Left lung (tissue), 10 donors: ENCODE data around the gene HSPBP1. TPM values are rescaled to one million over a fixed set of nuclear protein-coding genes. Genes with fewer than 3 reads are reported as not detected.

Experiments
- ATAC-seq: fragments of 200-7000 bp; cut with Tn5 transposase; one replicate; pipeline ENCODE4 v1.9.1; 2020; ENCODE audit warnings: moderate library complexity
- DNase-seq, 4 donors: peaks; one replicate each; pipeline ENCODE4 v3.0.0-alpha.2; 2013 to 2020
- H3K27ac ChIP-seq, 2 donors: fragments of 200-600 bp; sonication (generic) in 1 of 2; one replicate each; pipeline versions ENCODE4 v1.5.0 to v1.8.0; 2020 to 2021
- H3K27me3 ChIP-seq, 2 donors: fragments of 200-600 bp; sonication (generic) in 1 of 2; one replicate each; pipeline versions ENCODE4 v1.5.0 to v1.8.0; 2020 to 2021
- H3K36me3 ChIP-seq, 2 donors: fragments of 200-600 bp; sonication (generic) in 1 of 2; one replicate each; pipeline versions ENCODE4 v1.5.0 to v1.8.0; 2020 to 2021
- H3K4me1 ChIP-seq, 2 donors: fragments of 200-600 bp; one replicate each; pipeline ENCODE4 v1.8.0; 2021
- H3K4me3 ChIP-seq, 2 donors: fragments of 200-600 bp; sonication (generic) in 1 of 2; one replicate each; pipeline versions ENCODE4 v1.5.0 to v1.8.0; 2020 to 2021; ENCODE audit warnings: mild to moderate bottlenecking in 1 of 2
- H3K9me3 ChIP-seq, 2 donors: fragments of 200-600 bp; sonication (generic) in 1 of 2; one replicate each; pipeline versions ENCODE4 v1.5.0 to v1.8.0; 2020 to 2021
- intact Hi-C, 2 donors: fragments of 100-400 bp; cut with DNase I; formaldehyde crosslinking; loops; one replicate each; pipeline versions ENCODE4 v1.11.2 to v1.14.2; 2022
- polyA plus RNA-seq, 6 donors: library from polyadenylated mRNA; unstranded; fragments of 120-200 nt; gene quantifications; one replicate each; pipeline ENCODE4 v1.2.1, GENCODE V29; 2013; ENCODE audit not compliant: insufficient read length in 6 of 6
- total RNA-seq, 2 donors: library from RNA; stranded (reverse); fragmentation: NEBNext Ultra II Directional; extraction: Animal tissue kit (Norgen Biotek cat#: 25700); gene quantifications; one replicate each; pipeline ENCODE4 v1.2.1, GENCODE V29; 2021
- TF ChIP-seq, protein P1 (sequence below), 2 donors: fragments of 200-600 bp; sonication (generic) in 1 of 2; IDR thresholded peaks; one replicate each; pipeline versions ENCODE4 v1.5.0 to v1.8.0; 2021; ENCODE audit warnings: antibody characterized with exemption in 2 of 2
- donor health status: DM: no; HTN: yes; CAD: no.
- donor health status: DM: no; HTN: no; CAD: no.

HSPBP1 gene
- total and polyA plus RNA-seq, 8 donors = 23.7 to 38.4 (median 29.7) TPM

DNA sequence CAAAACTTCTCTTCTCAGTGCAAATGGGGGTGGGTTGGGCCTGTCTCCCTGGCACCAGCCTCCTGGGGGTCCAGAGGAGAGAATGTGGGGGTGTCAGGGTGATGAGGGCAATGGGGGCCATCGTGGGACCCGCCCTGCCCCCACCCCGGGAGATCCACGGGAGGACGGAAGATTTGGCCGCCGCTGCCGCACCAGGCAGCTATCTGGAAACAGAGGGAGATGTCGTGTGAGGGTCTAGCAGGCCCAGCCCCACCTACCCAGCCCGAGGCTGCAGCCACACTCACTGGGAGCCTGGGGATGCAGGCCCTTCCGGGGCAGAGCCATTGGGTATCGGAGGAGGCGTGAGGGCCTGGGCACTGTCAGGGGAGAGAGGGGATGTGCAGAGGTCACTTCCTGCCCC is 49.6 kb downstream of the HSPBP1 start:
- Histone ChIP-seq H3K27me3 (no peaks in the 10 kb centered on the region), H3K9me3 (no peaks in the 10 kb centered on the region), H3K4me3 (no peak overlapping the region), H3K36me3 (peaks cover 0 to 96% of the 10 kb centered on the region in 2 donors), H3K27ac (no peak overlapping the region), H3K4me1 (no peaks in the 10 kb centered on the region)
- DNase-seq (peak in 1 of 4 donors; percentile 59), ATAC-seq (no peak)
- intact Hi-C loops = no loop called here
- TF ChIP-seq, protein P1, sequence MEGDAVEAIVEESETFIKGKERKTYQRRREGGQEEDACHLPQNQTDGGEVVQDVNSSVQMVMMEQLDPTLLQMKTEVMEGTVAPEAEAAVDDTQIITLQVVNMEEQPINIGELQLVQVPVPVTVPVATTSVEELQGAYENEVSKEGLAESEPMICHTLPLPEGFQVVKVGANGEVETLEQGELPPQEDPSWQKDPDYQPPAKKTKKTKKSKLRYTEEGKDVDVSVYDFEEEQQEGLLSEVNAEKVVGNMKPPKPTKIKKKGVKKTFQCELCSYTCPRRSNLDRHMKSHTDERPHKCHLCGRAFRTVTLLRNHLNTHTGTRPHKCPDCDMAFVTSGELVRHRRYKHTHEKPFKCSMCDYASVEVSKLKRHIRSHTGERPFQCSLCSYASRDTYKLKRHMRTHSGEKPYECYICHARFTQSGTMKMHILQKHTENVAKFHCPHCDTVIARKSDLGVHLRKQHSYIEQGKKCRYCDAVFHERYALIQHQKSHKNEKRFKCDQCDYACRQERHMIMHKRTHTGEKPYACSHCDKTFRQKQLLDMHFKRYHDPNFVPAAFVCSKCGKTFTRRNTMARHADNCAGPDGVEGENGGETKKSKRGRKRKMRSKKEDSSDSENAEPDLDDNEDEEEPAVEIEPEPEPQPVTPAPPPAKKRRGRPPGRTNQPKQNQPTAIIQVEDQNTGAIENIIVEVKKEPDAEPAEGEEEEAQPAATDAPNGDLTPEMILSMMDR (IDR thresholded peaks at IDR 0.05) = no peak

DNA sequence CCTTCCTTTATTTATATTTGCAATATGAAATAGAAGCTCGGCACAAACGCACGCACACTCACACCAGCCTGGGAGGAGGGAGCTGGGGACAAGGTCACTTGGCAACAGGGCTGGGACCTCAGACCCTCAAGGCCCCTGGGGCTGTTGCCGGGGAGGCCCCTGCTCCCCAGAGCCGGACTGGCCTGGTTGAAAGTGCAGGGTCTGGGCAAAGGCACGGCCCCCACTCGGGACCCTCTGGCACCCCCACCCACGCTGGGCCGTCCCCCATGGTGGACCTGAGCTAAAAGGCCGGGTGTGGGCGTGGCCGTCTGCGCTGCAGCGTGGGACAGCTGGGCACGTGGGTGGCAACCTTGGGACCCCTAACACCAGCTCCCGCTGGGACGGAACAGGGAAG is 50.1 kb downstream of the HSPBP1 start:
- Histone ChIP-seq H3K4me3 (no peak overlapping the region), H3K9me3 (no peaks in the 10 kb centered on the region), H3K27me3 (no peaks in the 10 kb centered on the region), H3K27ac (no peak overlapping the region), H3K36me3 (peaks cover 0 to 91% of the 10 kb centered on the region in 2 donors), H3K4me1 (no peaks in the 10 kb centered on the region)
- DNase-seq (peak in 1 of 4 donors; percentile 74), ATAC-seq (no peak)
- intact Hi-C loops = no loop called here
- TF ChIP-seq, protein P1 (IDR thresholded peaks at IDR 0.05) = no peak

DNA sequence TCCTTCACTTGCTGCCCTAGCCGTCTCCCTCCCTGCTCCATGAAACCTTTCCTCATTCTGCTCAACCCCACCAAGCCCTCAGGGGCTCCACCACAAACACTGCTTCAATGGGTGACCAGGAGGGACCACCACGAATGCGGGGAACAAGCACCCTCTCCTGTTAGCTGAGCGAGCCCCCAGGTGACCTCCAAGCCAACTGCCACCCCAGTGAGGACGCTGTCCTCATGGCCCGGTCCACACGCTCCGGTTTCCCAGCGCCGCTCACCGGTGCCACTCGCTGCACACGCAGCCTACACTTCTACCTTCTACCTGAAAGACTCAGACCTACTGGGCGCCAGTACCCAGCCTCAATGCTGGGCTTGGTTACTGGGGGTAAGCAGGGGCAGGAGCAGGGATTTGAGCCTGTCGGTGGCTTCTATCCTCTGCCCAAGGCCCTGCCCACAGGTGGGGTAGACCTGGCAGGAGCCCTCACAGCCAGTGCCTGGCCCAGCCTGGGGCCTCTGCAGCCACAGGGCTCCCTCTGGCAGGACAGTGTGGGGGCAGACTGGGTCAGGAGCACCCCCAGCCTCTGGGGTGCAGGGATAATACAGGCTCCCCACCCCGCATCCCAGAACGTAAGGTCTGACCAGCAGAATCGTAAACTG is 50.6 kb downstream of the HSPBP1 start:
- DNase-seq (peak in 1 of 4 donors; percentile 65), ATAC-seq (no peak)
- H3K9me3 ChIP-seq = no peaks in the 10 kb centered on the region
- peaks cover 0 to 88% of the 10 kb centered on the region in 2 donors for H3K36me3 ChIP-seq
- no peaks in the 10 kb centered on the region for H3K27me3 ChIP-seq
- H3K27ac ChIP-seq = no peak overlapping the region
- no peak overlapping the region for H3K4me3 ChIP-seq
- H3K4me1 ChIP-seq = no peaks in the 10 kb centered on the region
- TF ChIP-seq, protein P1 (IDR thresholded peaks at IDR 0.05) = no peak
- intact Hi-C loops = no loop called here

DNA sequence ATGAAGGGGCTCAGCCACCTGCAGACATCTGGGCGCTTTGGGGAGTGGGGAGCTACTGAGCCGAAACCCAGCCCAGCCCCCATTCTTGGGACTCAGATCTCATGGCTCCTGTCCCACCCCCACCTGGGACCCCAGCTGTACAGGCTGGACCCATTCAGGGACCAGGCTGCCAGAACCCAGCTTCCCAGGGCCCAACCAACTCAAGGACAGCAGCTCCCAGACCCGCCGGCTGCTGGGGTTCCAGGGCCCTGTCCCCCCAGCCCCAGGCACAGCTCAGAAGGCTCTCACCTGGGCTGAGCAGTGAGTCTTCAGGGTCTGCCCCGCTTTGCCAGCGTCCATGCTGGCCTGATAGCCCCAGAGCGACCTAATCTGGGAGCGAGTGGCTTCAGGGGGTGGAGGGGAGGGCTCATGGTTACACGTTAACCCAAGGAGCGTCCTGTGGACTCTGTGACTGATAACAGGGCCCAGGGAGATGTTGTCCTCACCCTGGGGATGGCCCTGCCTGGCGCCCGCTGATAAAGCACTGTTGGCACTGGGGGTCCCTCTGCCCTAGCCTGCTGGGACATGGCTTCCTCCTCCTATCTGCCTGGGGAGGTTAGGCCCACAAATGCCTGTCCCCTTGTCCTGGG is 51.4 kb downstream of the HSPBP1 start, which contains the start of gene TMEM86B:
TSS of gene TMEM86B (minus strand) at position 361 of the 629 bp plus-strand sequence. CDS start at position 339, 22 bp downstream.
- peak in 1 of 4 donors; percentile 42 for DNase-seq
- no peak for ATAC-seq

DNA sequence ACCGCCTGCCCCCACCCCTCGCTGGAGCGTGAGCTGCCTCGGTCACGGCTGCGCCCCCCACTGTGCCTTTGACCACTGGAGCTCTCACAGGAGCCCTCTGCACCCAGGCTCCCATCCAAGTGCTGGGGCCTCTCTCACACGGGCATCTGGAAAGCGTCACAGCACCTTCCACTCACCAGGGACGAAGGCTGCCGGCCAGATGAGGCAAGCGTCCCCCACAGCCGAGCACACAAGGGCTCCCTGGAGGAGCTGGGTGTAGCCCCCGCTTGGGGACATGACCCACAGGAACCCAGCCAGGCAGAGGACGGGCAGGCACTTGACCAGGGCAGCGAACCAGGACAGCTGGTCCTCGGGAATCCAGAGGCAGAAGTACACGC is 51.9 kb downstream of the HSPBP1 start:
- Histone ChIP-seq H3K27me3 (no peaks in the 10 kb centered on the region), H3K9me3 (no peaks in the 10 kb centered on the region), H3K4me1 (no peaks in the 10 kb centered on the region), H3K27ac (no peak overlapping the region), H3K4me3 (no peak overlapping the region), H3K36me3 (peaks cover 0 to 84% of the 10 kb centered on the region in 2 donors)
- intact Hi-C loops = no loop called here
- no peak for ATAC-seq
- TF ChIP-seq, protein P1 (IDR thresholded peaks at IDR 0.05) = no peak
- peak in 1 of 4 donors; percentile 61 for DNase-seq

More for the DNA sequence above, 51.4 kb downstream of the HSPBP1 start, which contains the start of gene TMEM86B:
- H3K27me3 ChIP-seq = no peaks in the 10 kb centered on the region
- H3K4me3 ChIP-seq = no peak within 1 kb of the TSS
- peaks cover 0 to 88% of the 10 kb centered on the region in 2 donors for H3K36me3 ChIP-seq
- H3K27ac ChIP-seq = no peak within 1 kb of the TSS
- H3K4me1 ChIP-seq = no peaks in the 10 kb centered on the region
- no peaks in the 10 kb centered on the region for H3K9me3 ChIP-seq
- intact Hi-C loops = no loop called here
- TF ChIP-seq, protein P1 (IDR thresholded peaks at IDR 0.05) = no peak
